Mesodermal cell (in vitro differentiated cells): ENCODE data around the gene PPP1R16B.

Source experiments
- H3K27ac ChIP-seq: 2 replicates; pipeline ENCODE4 v1.7.0; 2013; ENCODE audit warnings: mild to moderate bottlenecking, low read depth, low read length, moderate library complexity; ENCODE audit not compliant: severe bottlenecking
- H3K36me3 ChIP-seq: 2 replicates; pipeline ENCODE4 v1.7.1; 2013; ENCODE audit warnings: mild to moderate bottlenecking, low read length, moderate library complexity; ENCODE audit not compliant: control insufficient read depth, insufficient read depth
- H3K4me1 ChIP-seq: one replicate; pipeline ENCODE4 v1.7.1; 2013; ENCODE audit warnings: mild to moderate bottlenecking, low read length; ENCODE audit not compliant: insufficient read depth, control insufficient read depth, poor library complexity, severe bottlenecking
- H3K4me3 ChIP-seq: 2 replicates; pipeline ENCODE4 v1.7.0; 2013; ENCODE audit warnings: low read length, control low read depth, mild to moderate bottlenecking; ENCODE audit not compliant: insufficient read depth, poor library complexity, severe bottlenecking; ENCODE audit errors: extremely low read depth
- H3K9me3 ChIP-seq: 2 replicates; pipeline ENCODE4 v1.7.1; 2013; ENCODE audit warnings: mild to moderate bottlenecking, low read length, moderate library complexity; ENCODE audit not compliant: control insufficient read depth
- WGBS, 2 experiments: methylation state at CpG; one replicate each; pipeline ENCODE4 v1.1.5; 2013; ENCODE audit warnings: missing lambda C conversion rate in 2 of 2; ENCODE audit not compliant: insufficient coverage in 2 of 2; 5-methylcytosine and 5-hydroxymethylcytosine counted together

PPP1R16B gene

DNA sequence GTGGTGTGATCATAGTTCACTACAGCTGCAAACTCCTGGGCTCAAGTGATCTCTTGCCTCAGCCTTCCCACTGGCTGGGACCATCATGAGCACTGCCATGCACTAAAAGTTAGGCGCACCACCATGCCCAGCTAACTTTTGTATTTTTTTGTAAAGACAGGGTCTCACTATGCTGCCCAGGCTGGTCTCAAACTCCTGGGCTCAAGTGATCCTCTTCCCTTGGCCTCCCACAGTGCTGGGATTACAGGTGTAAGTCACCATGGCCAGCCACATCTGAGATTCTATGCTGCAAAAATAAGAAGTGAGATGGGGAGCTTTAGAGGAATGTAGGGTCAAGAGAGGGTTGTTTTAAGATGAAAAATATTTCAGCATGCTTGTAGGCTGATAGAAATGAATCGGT lies 119.2 kb downstream of the PPP1R16B start:
- H3K9me3 ChIP-seq, result no peaks in the 10 kb centered on the region
- H3K36me3 ChIP-seq, result peaks cover 6% of the 10 kb centered on the region
- no peaks in the 10 kb centered on the region for H3K4me1 ChIP-seq
- H3K4me3 ChIP-seq, result no peak overlapping the region
- WGBS, 2 experiments, result 90 to 96% methylated on average over 2 of the region's 2 CpGs
- no peak overlapping the region for H3K27ac ChIP-seq

GRCh38 chr20:38926142-38926933 lies 120.8 kb downstream of the PPP1R16B start, which contains the start of gene FAM83D:
FAM83D (plus strand) TSS chr20:38926417; CDS start chr20:38926443, 26 bp downstream.
- Histone ChIP-seq H3K9me3 (no peaks in the 10 kb centered on the region), H3K27ac (peak within 1 kb of the TSS; percentile 23), H3K4me1 (no peaks in the 10 kb centered on the region), H3K36me3 (peaks cover 12% of the 10 kb centered on the region), H3K4me3 (peak within 1 kb of the TSS; percentile 85)
- WGBS, 2 experiments, result 0 to 1% methylated on average over 71 to 72 of the region's 95 CpGs

GRCh38 chr20:38926934-38927616 lies 121.6 kb downstream of the PPP1R16B start:
- 0 to 2% methylated on average over 16 to 21 of the region's 27 CpGs for WGBS, 2 experiments
- H3K27ac ChIP-seq, result peak overlapping the region; percentile 23
- H3K36me3 ChIP-seq, result peaks cover 12% of the 10 kb centered on the region
- H3K9me3 ChIP-seq, result no peaks in the 10 kb centered on the region
- H3K4me3 ChIP-seq, result peak overlapping the region; percentile 85
- no peaks in the 10 kb centered on the region for H3K4me1 ChIP-seq

DNA sequence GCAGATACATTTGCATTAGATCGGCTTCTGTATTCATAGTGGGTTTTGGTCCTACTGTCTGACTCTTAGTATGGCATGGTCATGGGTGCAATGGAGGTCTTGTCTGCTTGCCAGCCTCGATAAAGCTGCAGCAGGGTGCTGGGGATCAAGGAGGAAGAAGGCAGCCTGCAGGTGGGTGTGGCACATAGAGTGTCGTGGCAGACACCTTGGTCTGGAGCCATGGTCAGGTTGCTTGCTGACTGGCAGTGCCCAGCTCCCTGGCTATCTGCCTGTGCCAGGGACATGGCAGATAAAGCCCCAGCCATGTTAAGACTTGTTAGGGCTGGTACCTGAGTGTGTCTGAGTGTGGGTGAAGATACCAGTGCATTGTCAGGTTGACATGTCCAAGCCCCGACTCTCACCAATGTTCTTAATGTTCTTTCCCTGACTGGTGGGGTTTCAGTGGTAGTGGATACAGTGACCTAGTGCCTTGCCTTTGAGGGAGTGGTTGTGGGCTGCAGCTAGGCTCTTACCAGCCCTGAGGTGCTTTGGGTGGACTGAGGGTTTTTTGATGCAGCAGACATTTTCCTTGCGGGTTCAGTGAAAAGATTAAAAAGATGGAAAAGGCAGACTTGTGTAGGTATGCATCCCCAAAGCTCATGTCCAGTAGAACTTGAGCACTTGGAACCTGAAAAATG lies 122.5 kb downstream of the PPP1R16B start:
- WGBS, 2 experiments, result 84 to 93% methylated on average over 4 to 5 of the region's 5 CpGs
- peak overlapping the region; percentile 85 for H3K4me3 ChIP-seq

GRCh38 chr20:38930242-38930569 lies 124.7 kb downstream of the PPP1R16B start:
- no peaks in the 10 kb centered on the region for H3K9me3 ChIP-seq
- H3K27ac ChIP-seq, result no peak overlapping the region
- peaks cover 12% of the 10 kb centered on the region for H3K36me3 ChIP-seq
- 100% methylated on average over 1 of the region's 1 CpG for WGBS, 2 experiments
- peaks cover 4% of the 10 kb centered on the region for H3K4me1 ChIP-seq
- no peak overlapping the region for H3K4me3 ChIP-seq

More for the DNA sequence above, 122.5 kb downstream of the PPP1R16B start:
- Histone ChIP-seq H3K9me3 (no peaks in the 10 kb centered on the region), H3K36me3 (peaks cover 12% of the 10 kb centered on the region), H3K27ac (no peak overlapping the region), H3K4me1 (peaks cover 4% of the 10 kb centered on the region)

DNA sequence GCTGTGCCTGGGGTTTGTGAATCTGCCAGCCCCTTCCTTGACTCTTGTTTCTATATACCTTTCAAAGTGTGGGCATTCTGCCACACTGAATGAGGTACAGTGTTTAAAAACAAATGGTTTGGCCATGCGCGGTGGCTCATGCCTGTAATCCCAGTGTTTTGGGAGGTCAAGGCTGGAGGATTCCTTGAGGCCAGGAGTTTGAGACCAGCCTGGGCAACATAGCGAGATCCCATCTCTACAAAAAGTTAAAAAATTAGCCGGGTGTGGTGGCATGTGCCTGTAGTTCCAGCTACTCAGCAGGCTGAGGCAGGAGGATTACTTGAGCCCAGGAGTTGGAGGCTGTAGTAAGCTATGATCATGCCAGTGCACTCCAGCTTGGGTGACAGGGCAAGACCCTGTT lies 126.5 kb downstream of the PPP1R16B start:
- 95 to 100% methylated on average over 2 to 4 of the region's 4 CpGs for WGBS, 2 experiments
- H3K4me1 ChIP-seq, result peaks cover 4% of the 10 kb centered on the region
- peaks cover 12% of the 10 kb centered on the region for H3K36me3 ChIP-seq
- no peaks in the 10 kb centered on the region for H3K9me3 ChIP-seq
- H3K27ac ChIP-seq, result no peak overlapping the region
- H3K4me3 ChIP-seq, result no peak overlapping the region

- H3K36me3 ChIP-seq, result peaks cover 12% of the 10 kb centered on the region
- H3K4me1 ChIP-seq, result peaks cover 4% of the 10 kb centered on the region
- H3K4me3 ChIP-seq, result no peak overlapping the region
- H3K27ac ChIP-seq, result no peak overlapping the region
- H3K9me3 ChIP-seq, result no peaks in the 10 kb centered on the region
- 94 to 95% methylated on average over 8 to 9 of the region's 9 CpGs for WGBS, 2 experiments
These were observed 127.1 kb downstream of the PPP1R16B start for GRCh38 chr20:38932457-38933120.

- 87 to 98% methylated on average over 4 of the region's 5 CpGs for WGBS, 2 experiments
These were observed 129.0 kb downstream of the PPP1R16B start for GRCh38 chr20:38934530-38934929.

DNA sequence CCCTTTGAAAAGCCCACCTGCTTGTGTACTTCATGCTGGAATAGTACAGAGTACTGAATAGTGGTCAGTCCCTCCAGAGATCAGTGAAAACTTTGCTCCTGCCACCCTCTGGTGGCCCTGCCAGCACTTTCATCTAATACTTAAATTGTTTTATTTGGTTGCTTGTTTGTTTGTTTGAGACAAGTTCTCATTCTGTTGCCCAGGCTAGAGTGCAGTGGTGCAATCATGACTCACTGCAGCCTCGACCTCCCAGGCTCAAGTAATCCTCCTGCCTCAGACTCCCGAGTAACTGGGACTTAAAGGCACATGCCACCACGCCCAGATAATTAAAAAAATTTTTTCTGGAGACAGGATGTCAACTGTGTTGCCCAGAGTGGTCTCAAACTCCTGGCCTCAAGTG lies 129.8 kb downstream of the PPP1R16B start:
- Histone ChIP-seq H3K4me3 (no peak overlapping the region), H3K4me1 (peaks cover 4% of the 10 kb centered on the region), H3K36me3 (peaks cover 21% of the 10 kb centered on the region), H3K9me3 (no peaks in the 10 kb centered on the region), H3K27ac (no peak overlapping the region)
- WGBS, 2 experiments, result 90 to 100% methylated on average over 2 to 3 of the region's 3 CpGs

More at GRCh38 chr20:38934530-38934929, 129.0 kb downstream of the PPP1R16B start:
- Histone ChIP-seq H3K27ac (no peak overlapping the region), H3K36me3 (peaks cover 21% of the 10 kb centered on the region), H3K9me3 (no peaks in the 10 kb centered on the region), H3K4me3 (no peak overlapping the region), H3K4me1 (peaks cover 4% of the 10 kb centered on the region)

- no peak overlapping the region for H3K27ac ChIP-seq
- no peaks in the 10 kb centered on the region for H3K9me3 ChIP-seq
- no peak overlapping the region for H3K4me3 ChIP-seq
- H3K36me3 ChIP-seq, result peaks cover 27% of the 10 kb centered on the region
- whole genome bisulfite sequencing, 2 experiments, result 94 to 96% methylated on average over 3 to 5 of the region's 5 CpGs
- peaks cover 4% of the 10 kb centered on the region for H3K4me1 ChIP-seq
These were observed 130.5 kb downstream of the PPP1R16B start for GRCh38 chr20:38935967-38936407.
